Skeletal muscle cell (primary cell): ENCODE measurements around the gene GALNT9.
"Not testable (repeated sequence)": the region's sequence is repeated elsewhere in the genome, so short reads cannot be mapped to it uniquely, and the experiment has no call there.

ENCODE experiments used
- DNase-seq: peaks from one replicate; pipeline ENCODE4 v3.0.0-alpha.2; 2010; ENCODE audit warnings: low read depth
- H3K4me3 ChIP-seq: 2 replicates; pipeline ENCODE4 v1.5.1; 2011; ENCODE audit warnings: low read depth, mild to moderate bottlenecking, control low read depth, low read length, moderate library complexity

GALNT9 gene

DNA sequence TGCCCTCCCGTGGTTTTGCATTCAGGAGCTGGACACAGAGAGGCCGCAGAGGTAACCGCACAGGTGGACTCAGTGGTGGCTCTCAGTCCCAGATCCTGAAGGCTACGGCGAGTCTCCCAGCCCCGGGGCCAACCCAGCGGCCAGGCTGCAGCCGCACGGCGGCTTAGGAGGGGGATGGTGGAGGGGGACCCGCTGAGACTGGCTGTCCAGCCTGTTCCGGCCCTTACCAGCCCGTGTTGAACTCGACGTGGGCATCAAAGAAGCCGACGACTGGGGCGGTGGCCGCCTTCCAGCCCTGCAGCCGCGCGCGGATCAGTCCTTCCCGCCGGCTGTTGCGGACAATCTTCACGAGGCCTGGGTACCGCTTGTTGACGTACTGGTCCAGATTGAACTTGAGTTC lies 68.7 kb downstream of the GALNT9 start:
- no peak for DNase-seq
- H3K4me3 ChIP-seq = no peak overlapping the region

DNA sequence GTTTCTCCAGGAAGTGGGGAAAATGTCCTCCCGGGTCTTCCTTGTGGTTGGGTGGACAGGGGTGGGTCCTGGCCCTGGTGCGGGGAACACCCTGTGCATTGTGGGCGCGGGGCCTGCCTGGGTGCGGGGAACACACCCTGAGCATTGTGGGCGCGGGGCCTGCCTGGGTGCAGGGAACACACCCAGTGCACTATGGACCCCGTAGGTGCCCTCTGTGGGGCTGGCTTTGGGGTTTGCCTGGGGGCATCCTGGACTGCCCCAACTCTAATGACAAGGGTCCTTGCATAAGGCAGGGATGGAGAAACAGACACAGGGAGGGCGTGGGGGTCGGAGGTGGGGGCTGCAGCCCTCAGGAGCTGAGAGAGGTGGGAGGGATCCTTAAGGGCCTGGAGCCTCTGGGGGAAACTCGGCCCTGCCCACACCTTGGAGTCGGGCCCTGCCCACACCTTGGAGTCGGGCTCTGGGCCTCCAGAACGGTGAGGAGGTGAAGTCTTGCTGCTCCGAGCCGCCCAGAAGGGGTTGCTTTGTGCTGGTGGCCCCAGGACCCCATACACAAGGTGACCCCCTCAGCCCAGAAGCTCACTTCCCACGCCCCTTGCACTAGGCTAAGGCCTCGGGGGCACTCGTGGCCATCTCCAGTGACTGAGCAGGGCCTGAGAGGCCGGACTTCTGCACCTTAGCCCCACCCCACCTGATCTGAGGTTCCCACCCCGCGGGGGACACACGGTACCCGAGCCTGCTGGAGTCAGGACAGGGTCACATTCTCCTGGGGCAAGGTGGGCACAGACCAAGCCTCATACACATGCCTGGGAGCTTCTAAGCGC lies 69.3 kb downstream of the GALNT9 start:
- no peak overlapping the region for H3K4me3 ChIP-seq
- DNase-seq = no peak

DNA sequence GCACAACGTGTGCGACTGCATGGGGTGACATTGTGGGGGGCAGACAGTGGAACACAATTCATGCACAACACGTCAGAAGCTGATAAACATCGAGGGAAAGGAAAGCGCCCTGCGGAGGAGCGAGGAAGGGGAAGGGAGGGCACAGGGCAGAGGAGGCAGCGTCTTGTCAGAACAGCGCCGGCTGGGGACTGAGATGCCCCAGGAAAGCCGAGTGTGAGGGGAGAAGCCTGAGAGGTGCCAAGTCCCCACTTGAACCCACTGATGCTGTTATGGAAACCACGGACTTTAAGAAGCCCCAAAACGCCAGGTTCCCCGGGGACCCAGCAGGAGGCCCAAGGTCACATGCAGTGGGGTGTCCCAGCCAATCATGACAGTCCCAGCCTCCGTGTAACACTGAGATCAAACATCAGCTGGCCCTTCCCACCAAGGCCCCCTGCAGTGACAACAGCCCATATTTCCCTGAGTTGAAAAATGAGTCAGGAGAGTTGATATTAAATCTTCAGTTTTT lies 70.0 kb downstream of the GALNT9 start:
- no peak for DNase-seq
- no peak overlapping the region for H3K4me3 ChIP-seq

DNA sequence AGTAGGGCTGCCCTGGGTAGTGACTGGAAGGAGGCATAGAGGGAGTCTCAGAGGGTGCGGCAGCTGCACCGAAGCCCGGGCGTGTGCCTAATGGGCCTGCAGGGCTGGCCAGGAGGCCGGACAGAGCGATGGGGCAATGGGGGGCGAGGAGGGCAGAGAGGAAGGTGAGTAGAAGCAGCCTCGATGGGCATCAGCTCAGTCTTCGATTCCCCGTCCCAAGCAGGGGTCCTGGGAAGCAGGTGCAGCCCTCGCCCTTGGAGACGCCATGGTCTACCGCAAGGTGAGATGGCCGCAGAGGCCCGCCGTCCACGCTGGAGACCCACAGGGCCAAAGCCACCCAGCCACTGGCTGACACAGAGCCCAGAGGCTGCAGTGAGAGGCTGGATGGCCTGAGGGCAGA lies 70.8 kb downstream of the GALNT9 start:
- no peak for DNase-seq
- no peak overlapping the region for H3K4me3 ChIP-seq

DNA sequence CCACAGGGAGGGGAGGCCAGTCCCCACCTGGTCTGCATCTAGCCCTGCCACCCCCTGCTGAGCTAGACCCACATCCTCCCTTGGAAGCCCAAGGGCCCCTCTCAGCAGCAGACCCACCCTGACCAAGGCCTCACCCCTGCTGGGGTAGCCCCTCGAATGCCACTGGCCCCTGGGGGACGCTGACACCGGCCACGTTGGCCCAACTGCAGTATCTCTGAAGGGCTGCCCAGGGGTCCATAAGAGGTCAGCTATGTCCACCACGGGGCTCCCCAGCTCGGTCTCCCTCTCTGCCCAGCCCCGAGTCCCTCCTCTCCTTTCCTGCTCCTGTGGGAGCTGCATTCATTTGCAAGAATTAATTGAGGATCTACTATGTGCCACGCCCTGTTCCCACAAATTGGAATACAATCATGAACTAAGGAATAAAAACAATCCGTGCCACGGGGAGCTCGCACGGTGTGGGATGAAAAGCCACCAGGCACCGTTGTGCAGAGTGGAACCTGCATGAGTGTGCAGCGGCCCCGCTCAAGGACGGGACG lies 71.4 kb downstream of the GALNT9 start:
- DNase-seq = no peak
- no peak overlapping the region for H3K4me3 ChIP-seq

DNA sequence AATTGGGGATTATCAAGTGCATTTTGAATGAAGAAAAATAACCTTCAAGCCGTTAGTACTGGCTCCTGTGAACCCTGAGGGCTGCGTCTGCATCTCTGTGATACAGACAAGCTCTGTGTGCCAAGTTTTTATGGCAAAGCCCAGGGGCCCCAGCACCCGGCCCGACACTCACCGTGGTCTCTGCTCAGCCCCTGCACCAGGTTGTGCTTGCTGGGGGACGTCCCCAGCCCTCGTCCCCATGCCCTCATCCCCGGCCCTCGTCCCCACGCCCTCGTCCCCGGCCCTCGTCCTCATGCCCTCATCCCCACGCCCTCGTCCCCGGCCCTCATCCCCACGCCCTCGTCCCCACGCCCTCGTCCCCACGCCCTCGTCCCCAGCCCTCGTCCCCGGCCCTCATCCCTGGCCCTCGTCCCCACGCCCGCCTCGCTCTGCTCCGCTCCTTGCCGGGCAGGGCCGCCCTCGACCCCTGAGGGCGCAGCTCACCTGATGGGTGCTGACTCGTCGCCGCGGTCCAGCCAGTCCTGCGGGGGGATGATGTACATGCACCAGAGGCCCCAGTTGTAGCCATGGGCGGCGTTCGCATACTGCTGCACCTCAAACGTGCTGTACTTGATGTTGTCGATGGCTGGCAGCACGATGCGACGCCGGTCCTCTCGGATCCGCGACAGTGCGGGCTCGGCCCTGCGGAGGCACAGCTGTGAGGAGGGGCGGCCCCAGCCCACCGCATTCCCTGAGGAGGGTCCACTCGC lies 72.0 kb downstream of the GALNT9 start:
- no peak overlapping the region for H3K4me3 ChIP-seq
- DNase-seq = no peak

DNA sequence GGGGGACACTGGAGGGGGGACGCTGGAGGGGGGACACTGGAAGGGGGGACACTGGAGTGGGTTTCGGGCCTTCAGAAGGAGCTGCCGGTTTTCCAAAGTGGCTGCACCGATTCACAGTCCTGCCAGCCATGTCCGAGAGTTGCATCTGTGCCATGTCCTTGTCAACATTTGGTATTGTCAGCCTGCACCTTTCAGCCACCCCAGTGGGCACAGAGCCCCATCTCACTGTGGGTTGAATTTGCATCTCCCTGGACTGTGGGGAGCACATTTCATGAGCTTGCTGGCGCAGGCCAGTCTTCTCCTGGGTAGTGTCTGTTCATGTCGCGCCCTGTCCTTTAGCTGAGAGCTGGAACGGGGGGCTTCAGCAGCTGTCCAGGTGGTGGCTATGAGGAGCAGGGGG lies 72.7 kb downstream of the GALNT9 start:
- DNase-seq = no peak
- H3K4me3 ChIP-seq = no peak overlapping the region

DNA sequence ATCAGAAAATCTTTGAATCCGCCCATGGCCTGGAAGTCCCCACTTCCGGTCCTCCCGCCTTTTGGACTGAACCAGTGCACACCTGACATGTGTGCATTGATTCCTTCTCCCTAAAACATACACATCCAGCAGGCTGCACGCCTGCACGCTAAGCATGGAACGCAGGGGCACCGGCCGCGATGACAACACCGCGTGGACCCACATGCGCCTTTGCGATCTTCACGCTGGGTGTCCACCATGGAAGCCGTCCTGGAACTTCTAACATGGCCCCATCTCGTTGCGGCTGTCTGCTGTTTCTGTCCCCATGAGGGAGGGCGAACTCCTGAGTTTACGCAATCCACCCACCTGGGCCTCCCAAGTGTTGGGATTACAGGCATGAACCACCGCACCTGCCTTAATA lies 73.7 kb downstream of the GALNT9 start:
- no peak for DNase-seq
- H3K4me3 ChIP-seq = no peak overlapping the region

DNA sequence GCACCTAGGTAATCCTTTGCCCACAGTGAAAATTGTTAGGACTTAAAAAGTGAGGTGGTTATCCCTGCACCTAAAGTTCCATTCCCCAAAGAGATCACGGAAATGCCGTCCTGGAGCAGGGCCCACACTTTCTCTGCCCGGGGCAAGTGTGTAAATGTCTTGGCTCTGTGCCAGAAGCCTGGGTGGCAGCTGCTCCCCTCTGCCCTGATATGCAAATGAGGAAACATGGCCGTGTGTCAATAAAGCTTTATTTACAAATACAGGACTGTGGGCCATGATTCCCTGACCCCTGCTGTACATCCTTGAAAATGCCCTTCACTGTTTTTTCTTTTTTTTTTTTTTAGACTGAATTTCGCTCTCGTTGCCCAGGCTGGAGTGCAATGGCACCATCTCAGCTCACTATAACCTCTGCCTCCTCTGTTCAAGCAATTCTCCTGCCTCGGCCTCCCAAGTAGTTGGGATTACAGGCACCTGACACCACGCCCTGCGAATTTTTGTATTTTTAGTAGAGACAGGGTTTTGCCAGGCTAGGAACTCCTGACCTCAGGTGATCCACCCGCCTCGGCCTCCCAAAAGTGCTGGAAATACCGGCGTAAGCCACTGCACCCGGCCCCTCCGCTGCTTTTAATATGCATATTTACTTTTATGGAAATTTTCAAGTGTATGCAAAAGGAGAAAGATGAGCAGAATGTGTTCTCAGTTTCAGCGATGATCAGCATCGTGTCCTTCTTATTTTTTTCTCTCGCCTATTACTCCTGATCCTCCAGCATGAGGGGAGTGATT lies 75.5 kb downstream of the GALNT9 start:
- no peak overlapping the region for H3K4me3 ChIP-seq
- no peak for DNase-seq

DNA sequence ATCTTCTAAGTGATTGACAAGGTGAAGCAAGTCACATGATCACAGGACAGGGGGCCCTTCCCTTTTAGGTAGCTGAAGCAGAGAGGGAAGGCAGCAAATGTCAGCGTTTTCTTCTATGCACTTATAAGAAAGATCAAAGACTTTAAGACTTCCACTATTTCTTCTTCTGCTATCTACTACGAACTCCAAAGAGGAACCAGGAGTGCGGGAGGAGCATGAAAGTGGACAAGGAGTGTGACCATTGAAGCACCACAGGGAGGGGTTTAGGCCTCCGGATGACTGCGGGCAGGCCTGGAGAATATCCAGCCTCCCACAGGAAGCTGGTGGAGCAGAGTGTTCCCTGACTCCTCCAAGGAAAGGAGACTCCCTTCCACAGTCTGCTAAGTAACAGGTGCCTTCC lies 76.4 kb downstream of the GALNT9 start:
- not testable (repeated sequence) for H3K4me3 ChIP-seq, DNase-seq

DNA sequence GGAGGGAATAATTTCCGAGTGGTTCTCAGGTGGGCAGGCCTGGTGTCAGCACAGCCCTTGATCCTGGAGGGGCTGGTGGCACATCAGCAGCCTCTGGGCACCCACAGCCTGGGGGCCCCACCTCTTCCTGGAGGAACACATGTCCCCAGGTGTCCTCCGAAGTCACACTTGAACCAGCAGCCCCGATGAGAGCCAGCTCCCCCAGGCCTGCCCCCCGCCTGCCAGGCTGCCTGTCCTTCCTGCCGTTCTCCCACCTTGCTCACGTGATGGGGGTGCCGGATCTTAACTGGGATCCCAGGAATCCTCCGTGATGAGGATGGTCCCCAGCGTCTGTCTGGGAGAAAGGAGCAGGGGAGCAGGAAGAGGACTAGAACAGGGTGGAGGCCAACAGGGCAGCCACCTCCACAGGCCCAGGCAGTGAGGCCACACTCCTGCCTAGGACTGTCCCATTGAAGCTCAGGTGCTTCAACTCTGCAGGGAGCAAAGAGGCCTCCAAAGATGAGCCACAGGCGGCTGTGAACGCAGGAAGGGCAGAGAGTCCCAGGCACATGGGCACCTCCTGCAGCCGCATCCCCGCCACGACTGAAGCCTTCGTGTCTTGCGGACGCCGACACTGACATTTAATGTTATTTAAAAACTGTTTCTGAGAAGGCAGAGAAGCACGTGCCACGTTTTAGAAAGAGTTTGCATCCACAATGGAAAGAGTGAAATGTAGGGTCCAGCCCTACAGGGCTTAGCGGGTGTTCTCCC lies 77.5 kb downstream of the GALNT9 start:
- H3K4me3 ChIP-seq = no peak overlapping the region
- no peak for DNase-seq

DNA sequence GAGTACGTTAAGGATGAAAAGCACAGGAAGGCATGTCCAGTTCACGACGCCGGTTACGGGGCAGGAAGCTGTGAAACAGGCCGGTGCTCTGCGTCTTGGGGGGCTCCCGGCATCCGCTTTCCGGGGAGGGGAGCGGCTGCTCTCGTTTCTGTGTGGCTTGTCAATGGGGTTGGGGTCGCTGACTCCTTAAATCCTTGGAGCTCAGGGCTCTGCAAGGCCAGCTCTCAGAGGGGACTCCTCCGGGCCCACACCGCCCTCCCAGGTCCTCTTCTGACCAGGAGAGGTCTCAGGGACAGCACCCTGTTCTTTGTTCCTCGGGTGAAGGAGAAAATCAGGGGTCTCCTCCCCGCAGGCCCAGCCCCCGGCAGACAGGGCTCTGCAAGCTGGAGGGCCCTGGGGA lies 78.1 kb downstream of the GALNT9 start:
- H3K4me3 ChIP-seq = no peak overlapping the region
- no peak for DNase-seq

DNA sequence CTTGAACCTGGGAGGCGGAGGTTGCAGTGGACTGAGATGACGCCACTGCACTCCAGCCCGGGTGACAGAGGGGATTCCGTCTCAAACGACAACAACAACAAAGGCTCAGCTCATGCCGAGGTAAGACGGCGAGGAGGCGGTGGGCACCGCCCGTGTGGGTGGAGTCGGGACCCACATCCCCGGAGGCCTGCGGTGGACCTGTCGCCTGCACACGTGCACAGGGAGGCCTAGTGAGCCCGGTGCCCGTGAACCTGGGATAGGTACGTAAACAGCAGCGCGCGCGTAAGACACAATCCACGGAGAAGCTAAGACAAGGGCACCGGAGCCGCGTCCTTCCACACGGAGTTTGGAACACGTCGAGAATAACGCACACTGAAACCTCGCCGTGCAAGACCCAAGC lies 78.7 kb downstream of the GALNT9 start:
- no peak overlapping the region for H3K4me3 ChIP-seq
- DNase-seq = no peak

DNA sequence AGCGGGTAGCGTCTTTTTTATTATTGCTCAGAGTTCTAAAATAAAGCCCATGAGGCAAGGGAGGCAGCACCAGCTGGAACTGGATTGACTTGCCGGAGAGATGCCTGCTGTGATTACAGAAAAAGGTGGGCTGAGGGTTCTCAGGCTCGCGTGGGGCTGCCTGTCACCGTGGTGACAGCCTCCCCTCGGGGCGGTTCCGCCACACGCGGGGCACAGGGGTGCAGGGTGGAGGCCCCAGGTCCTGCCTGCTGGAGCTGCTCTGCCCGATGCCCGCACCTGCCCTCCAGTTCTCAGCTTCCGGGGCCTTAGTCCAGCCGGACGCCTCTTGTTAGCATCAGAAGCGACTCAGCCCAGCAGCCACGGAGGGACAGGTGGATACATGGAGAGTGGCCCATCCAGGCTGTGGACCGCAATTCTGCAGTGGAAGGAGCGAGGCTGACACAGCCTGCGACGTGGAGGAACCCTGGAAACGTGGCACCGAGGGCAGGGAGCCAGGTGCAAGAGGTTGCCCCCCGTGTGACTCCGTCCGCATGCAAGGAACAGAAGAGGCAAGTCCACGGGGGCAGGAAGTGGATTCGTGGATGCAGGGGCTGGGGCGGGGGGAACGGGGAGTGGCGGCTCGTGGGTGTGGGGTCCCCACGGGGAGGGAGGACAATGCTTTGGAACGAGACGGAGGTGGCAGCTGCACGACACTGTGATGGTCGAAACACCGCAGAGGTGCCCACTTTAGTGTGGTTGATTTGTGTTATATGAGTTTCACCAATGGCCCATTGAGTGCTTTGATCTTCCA lies 79.5 kb downstream of the GALNT9 start:
- no peak overlapping the region for H3K4me3 ChIP-seq
- no peak for DNase-seq

DNA sequence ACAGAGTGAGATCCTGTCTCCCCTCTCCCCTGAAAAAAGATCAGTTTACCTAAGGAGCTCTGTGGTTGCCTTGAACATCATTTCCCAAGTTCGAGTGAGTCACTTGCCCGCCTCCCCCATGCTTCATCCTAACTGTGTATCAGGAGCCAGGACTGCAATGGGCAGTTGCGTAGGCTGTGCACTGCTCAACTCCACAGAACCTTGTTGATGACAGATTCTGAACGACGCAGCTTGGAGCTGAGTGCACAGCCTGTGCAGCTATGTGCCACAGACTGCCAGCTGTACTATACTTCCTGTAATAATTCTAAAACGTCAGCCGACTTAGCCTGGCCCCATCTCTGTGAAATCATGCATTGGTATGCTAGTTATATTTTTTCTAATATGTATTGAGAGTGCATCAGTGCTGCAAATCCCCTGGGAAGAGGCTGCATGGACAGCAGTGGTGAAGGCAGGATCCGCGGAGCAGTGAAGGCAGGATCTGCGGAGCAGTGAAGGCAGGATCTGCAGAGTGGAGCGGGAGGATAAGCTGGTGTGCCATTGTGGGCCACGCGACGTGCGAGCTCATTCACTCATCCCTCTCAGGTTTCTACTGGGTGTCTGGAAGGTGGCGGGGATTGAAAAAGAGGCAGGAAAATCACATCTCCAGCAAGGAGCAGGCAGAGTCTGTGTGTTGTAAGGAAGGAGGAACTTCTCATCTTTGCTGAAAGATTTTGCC lies 80.8 kb downstream of the GALNT9 start:
- no peak overlapping the region for H3K4me3 ChIP-seq
- peak; percentile 11 for DNase-seq

DNA sequence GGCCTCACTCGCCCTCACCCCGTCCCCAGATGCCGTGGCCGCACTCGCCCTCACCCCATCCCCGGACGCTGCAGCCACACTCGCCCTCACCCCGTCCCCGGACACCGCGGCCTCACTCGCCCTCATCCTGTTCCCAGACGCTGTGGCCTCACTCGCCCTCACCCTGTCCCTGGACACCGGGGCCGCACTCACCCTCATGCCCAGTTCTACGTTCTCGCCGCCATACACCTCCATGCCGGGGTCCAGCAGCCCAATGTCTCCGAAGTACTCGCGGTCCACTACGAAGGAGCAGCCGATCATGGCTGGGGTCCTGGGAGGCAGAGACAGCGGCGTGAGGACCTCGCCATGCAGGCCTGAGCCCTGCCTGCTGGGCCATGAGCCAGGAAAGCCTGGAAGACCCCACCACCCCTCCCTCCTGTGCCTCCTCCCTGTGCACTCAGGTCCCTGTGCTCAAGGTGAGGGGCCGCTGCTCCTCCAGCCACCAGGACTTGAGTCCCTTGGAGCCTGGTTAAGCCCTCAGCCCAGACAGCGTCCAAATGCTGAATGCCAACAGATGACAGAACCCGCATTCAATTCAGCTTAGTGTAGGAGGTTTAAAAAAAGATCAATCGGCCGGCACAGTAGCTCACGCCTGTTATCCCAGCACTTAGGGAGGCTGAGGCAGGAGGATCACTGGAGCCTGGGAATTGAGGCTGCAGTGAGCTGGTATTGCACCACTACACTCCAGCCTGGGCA lies 81.5 kb downstream of the GALNT9 start:
- no peak overlapping the region for H3K4me3 ChIP-seq
- DNase-seq = no peak

DNA sequence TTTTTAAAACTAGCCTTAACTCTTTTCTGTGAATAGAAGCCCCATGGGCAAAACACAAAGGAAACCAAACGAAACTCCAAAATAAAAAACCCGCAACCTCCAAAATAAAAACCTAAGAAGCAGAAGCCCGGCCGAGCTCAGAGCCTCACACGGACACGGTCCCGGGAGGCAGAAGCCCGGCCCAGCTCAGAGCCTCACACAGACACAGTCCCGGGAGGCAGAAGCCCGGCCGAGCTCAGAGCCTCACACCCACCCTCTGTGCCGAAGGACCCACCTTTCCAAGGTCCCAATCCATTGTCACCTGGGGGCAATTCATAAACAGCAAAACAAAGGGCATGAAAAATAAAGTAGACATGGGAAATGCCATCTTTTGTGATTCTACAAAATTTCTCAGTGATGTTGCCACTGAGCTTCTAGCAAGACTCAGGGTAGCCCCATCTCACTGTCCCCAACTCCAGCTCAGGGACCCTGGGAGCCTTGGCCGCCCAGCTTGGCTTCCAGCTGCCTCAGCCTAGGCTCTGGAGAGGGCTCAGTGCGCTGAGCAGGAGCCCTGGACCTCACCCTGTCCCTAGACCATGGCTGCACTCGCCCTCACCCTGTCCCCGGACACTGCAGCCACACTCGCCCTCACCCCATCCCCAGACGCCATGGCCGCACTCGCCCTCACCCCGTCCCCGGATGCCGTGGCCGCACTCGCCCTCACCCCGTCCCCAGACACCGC lies 82.2 kb downstream of the GALNT9 start:
- DNase-seq = no peak

More for the DNA sequence above, 82.2 kb downstream of the GALNT9 start:
- H3K4me3 ChIP-seq = no peak overlapping the region
